AG09319 (cell line): ENCODE data around the gene HHIPL1.

Source experiments
- DNase-seq: peaks from one replicate; pipeline ENCODE4 v3.0.0-alpha.2; 2010; ENCODE audit warnings: low read depth; ENCODE audit errors: extremely low read depth
- CTCF ChIP-seq: IDR thresholded peaks from 2 replicates; pipeline ENCODE4 v1.5.1; 2011; ENCODE audit warnings: low read depth, mild to moderate bottlenecking, inconsistent platforms, low read length, moderate library complexity

The HHIPL1 gene

GRCh38 chr14:99674064-99674650 is 29.2 kb downstream of the HHIPL1 start:
- no peak for DNase-seq
- no peak for TF ChIP-seq CTCF

- DNase-seq = no peak
- no peak for TF ChIP-seq CTCF
These were observed 29.9 kb downstream of the HHIPL1 start for GRCh38 chr14:99674776-99675381.

- no peak for TF ChIP-seq CTCF
- no peak for DNase-seq
These were observed 30.5 kb downstream of the HHIPL1 start for GRCh38 chr14:99675382-99675835.

GRCh38 chr14:99675951-99676350 is 31.0 kb downstream of the HHIPL1 start:
- DNase-seq = no peak
- TF ChIP-seq CTCF = no peak

- TF ChIP-seq CTCF = no peak
- DNase-seq = no peak
These were observed 31.7 kb downstream of the HHIPL1 start for GRCh38 chr14:99676657-99677056.

- no peak for TF ChIP-seq CTCF
- no peak for DNase-seq
These were observed 32.6 kb downstream of the HHIPL1 start for GRCh38 chr14:99677231-99678140.

- TF ChIP-seq CTCF = no peak
- no peak for DNase-seq
These were observed 33.3 kb downstream of the HHIPL1 start for GRCh38 chr14:99678198-99678597.
